K562 (cell line): ENCODE data around the gene MPPED2. TPM values are rescaled to one million over a fixed set of nuclear protein-coding genes. Genes with fewer than 3 reads are reported as not detected.

Experiments
- PRDM10 ChIP-seq: fragments of 450-650 bp; IDR thresholded peaks from 2 replicates; pipeline ENCODE4 v1.6.1; 2018; ENCODE audit not compliant: partially characterized antibody
- TCF7 ChIP-seq: sonication (generic); IDR thresholded peaks from 2 replicates; pipeline ENCODE4 v1.6.1; 2016; ENCODE audit warnings: antibody characterized with exemption, borderline replicate concordance
- TRIM28 ChIP-seq: fragments of 450-650 bp; IDR thresholded peaks from 2 replicates; pipeline ENCODE4 v1.6.1; 2017
- XRCC4 ChIP-seq: IDR thresholded peaks from one replicate; pipeline ENCODE4 v1.6.1; 2011; ENCODE audit not compliant: insufficient read depth, insufficient read length; ENCODE audit errors: extremely low read depth
- ZNF121 ChIP-seq: sonication (generic); formaldehyde crosslinking; conservative IDR thresholded peaks from 2 replicates; pipeline ENCODE4 v1.8.0; 2022; ENCODE audit warnings: missing genetic modification reagents
- ZNF280B ChIP-seq: fragments of 250-450 bp; sonication (Bioruptor Pico); IDR thresholded peaks from 2 replicates; pipeline ENCODE4 v1.5.1; 2021; ENCODE audit warnings: mild to moderate bottlenecking
- ZNF445 ChIP-seq: fragments of 250-450 bp; sonication (Bioruptor Pico); IDR thresholded peaks from 2 replicates; pipeline ENCODE4 v1.4.0; 2020; ENCODE audit warnings: low read depth, mild to moderate bottlenecking, moderate library complexity
- ZNF561 ChIP-seq: fragments of 450-650 bp; formaldehyde crosslinking; conservative IDR thresholded peaks from 2 replicates; pipeline ENCODE4 v1.4.0; 2020; ENCODE audit warnings: mild to moderate bottlenecking, moderate library complexity
- ZNF717 ChIP-seq: fragments of 250-450 bp; sonication (Bioruptor Pico); IDR thresholded peaks from 2 replicates; pipeline ENCODE4 v1.5.0; 2021
- polyA plus RNA-seq, 8 experiments: library from polyadenylated mRNA; depleted of rRNA in 4 of 8; stranded (reverse) in 5 of 8; unstranded in 3 of 8; fragments of >200 nt; fragmentation: Nextera tagmentation in 2 of 8; fragmentation: Illumina TruSeq in 1 of 8; extraction: Ambion mirVana in 2 of 8; extraction: Trizol in 1 of 8; gene quantifications; 2 replicates each; pipeline versions ENCODE4 v1.2.1 to v1.2.3, GENCODE V29; 2011 to 2014; ENCODE audit warnings: inconsistent platforms in 1 of 8, missing spikeins in 1 of 8
- total RNA-seq, 7 experiments: library from RNA; depleted of rRNA in 6 of 7; stranded (reverse); fragments of >200 nt in 6 of 7; fragmentation: Illumina TruSeq in 2 of 7; extraction: Trizol in 2 of 7; gene quantifications; 2 replicates each; pipeline versions ENCODE4 v1.2.1 to v1.2.3, GENCODE V29; 2011 to 2021; ENCODE audit warnings: low replicate concordance in 1 of 7
- TF ChIP-seq, protein P1 (sequence below): fragments of 250-450 bp; sonication (Bioruptor Pico); IDR thresholded peaks from 2 replicates; pipeline ENCODE4 v1.4.0; 2020; ENCODE audit warnings: mild to moderate bottlenecking, moderate library complexity, borderline replicate concordance

The MPPED2 gene
- total and polyA plus RNA-seq, 9 of the 15 experiments (the other 6 are each of a cell fraction or from before 2014, with no cell fraction given) = not detected

GRCh38 chr11:30423279-30423648 is 162.9 kb downstream of the MPPED2 start (continued):
- TF ChIP-seq ZNF445 (no peak), ZNF121 (no peak), TRIM28 (no peak), TCF7 (no peak), ZNF561 (CRISPR knock-in tag) (no peak), PRDM10 (no peak), ZNF280B (CRISPR knock-in tag) (no peak), ZNF717 (CRISPR knock-in tag) (no peak), XRCC4 (no peak)
- TF ChIP-seq, protein P1, sequence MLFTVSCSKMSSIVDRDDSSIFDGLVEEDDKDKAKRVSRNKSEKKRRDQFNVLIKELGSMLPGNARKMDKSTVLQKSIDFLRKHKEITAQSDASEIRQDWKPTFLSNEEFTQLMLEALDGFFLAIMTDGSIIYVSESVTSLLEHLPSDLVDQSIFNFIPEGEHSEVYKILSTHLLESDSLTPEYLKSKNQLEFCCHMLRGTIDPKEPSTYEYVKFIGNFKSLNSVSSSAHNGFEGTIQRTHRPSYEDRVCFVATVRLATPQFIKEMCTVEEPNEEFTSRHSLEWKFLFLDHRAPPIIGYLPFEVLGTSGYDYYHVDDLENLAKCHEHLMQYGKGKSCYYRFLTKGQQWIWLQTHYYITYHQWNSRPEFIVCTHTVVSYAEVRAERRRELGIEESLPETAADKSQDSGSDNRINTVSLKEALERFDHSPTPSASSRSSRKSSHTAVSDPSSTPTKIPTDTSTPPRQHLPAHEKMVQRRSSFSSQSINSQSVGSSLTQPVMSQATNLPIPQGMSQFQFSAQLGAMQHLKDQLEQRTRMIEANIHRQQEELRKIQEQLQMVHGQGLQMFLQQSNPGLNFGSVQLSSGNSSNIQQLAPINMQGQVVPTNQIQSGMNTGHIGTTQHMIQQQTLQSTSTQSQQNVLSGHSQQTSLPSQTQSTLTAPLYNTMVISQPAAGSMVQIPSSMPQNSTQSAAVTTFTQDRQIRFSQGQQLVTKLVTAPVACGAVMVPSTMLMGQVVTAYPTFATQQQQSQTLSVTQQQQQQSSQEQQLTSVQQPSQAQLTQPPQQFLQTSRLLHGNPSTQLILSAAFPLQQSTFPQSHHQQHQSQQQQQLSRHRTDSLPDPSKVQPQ (CRISPR knock-in tag) = no peak
- TF ChIP-seq, all 486 proteins: peak for 0
